Measurements from ENCODE around the gene SULF2.

DNA sequence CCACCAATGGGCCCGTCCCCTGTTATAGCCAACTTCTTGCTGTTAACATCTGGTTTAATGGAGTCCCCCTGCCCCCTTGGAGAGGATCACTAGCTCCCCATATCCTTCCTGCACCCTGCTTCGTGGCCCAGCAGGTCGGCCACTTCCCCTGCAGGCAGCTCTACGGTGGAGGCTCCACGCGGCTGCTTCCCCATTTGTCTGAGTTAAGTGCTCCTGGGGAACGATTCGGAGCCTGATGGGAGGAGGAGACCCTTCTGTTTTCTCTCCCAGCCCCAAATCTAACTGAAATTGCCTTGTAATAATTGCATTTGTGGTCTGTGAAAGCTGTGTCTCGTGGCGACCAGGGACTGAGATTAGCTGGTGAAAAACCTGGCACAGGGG lies 74.6 kb downstream of the SULF2 start:
- TF ChIP-seq EZH2 (IDR thresholded peaks at IDR 0.05; ENCODE audit: low read depth): no peak
- TF ChIP-seq, protein P1, sequence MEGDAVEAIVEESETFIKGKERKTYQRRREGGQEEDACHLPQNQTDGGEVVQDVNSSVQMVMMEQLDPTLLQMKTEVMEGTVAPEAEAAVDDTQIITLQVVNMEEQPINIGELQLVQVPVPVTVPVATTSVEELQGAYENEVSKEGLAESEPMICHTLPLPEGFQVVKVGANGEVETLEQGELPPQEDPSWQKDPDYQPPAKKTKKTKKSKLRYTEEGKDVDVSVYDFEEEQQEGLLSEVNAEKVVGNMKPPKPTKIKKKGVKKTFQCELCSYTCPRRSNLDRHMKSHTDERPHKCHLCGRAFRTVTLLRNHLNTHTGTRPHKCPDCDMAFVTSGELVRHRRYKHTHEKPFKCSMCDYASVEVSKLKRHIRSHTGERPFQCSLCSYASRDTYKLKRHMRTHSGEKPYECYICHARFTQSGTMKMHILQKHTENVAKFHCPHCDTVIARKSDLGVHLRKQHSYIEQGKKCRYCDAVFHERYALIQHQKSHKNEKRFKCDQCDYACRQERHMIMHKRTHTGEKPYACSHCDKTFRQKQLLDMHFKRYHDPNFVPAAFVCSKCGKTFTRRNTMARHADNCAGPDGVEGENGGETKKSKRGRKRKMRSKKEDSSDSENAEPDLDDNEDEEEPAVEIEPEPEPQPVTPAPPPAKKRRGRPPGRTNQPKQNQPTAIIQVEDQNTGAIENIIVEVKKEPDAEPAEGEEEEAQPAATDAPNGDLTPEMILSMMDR (conservative IDR thresholded peaks at IDR 0.05): no peak

Data from PC-9 (cell line).